IPS-11a (cell line): ENCODE measurements around the gene ELAC1.
"Not testable (repeated sequence)": the region's sequence is repeated elsewhere in the genome, so short reads cannot be mapped to it uniquely, and the experiment has no call there.

Source experiments
- H3K4me3 ChIP-seq: one replicate; pipeline ENCODE4 v1.5.1; 2013; ENCODE audit warnings: low read depth, low read length, control low read depth

Gene ELAC1

GRCh38 chr18:50972404-50972803 is 4.6 kb downstream of the ELAC1 start:
- H3K4me3 ChIP-seq = not testable (repeated sequence)

GRCh38 chr18:50973367-50974126 is 5.7 kb downstream of the ELAC1 start:
- no peak overlapping the region for H3K4me3 ChIP-seq

GRCh38 chr18:50977037-50977760 is 9.4 kb downstream of the ELAC1 start:
- no peak overlapping the region for H3K4me3 ChIP-seq

- no peak overlapping the region for H3K4me3 ChIP-seq
These were observed 13.5 kb downstream of the ELAC1 start for GRCh38 chr18:50981381-50981780.

GRCh38 chr18:50982086-50982801 is 14.4 kb downstream of the ELAC1 start:
- no peak overlapping the region for H3K4me3 ChIP-seq

- H3K4me3 ChIP-seq = no peak overlapping the region
These were observed 15.0 kb downstream of the ELAC1 start for GRCh38 chr18:50982802-50983179.

- no peak overlapping the region for H3K4me3 ChIP-seq
These were observed 18.7 kb downstream of the ELAC1 start for GRCh38 chr18:50986360-50987087.

GRCh38 chr18:50987261-50987660 is 19.4 kb downstream of the ELAC1 start:
- H3K4me3 ChIP-seq = no peak overlapping the region

GRCh38 chr18:50989711-50990110 is 21.9 kb downstream of the ELAC1 start:
- no peak overlapping the region for H3K4me3 ChIP-seq

- H3K4me3 ChIP-seq = no peak overlapping the region
These were observed 24.5 kb downstream of the ELAC1 start for GRCh38 chr18:50992351-50992762.

- no peak overlapping the region for H3K4me3 ChIP-seq
These were observed 26.2 kb downstream of the ELAC1 start for GRCh38 chr18:50994031-50994430.

- not testable (repeated sequence) for H3K4me3 ChIP-seq
These were observed 35.3 kb downstream of the ELAC1 start for GRCh38 chr18:51003174-51003573.

GRCh38 chr18:51006061-51006818 is 38.4 kb downstream of the ELAC1 start:
- H3K4me3 ChIP-seq = no peak overlapping the region

- no peak overlapping the region for H3K4me3 ChIP-seq
These were observed 39.3 kb downstream of the ELAC1 start for GRCh38 chr18:51006948-51007789.

- H3K4me3 ChIP-seq = no peak overlapping the region
These were observed 39.9 kb downstream of the ELAC1 start for GRCh38 chr18:51007790-51008139.

GRCh38 chr18:51009072-51009471 is 41.2 kb downstream of the ELAC1 start:
- no peak overlapping the region for H3K4me3 ChIP-seq

- H3K4me3 ChIP-seq = no peak overlapping the region
These were observed 42.4 kb downstream of the ELAC1 start for GRCh38 chr18:51010218-51010617.

GRCh38 chr18:51011709-51012108 is 43.9 kb downstream of the ELAC1 start:
- H3K4me3 ChIP-seq = no peak overlapping the region

GRCh38 chr18:51012441-51012840 is 44.6 kb downstream of the ELAC1 start:
- H3K4me3 ChIP-seq = no peak overlapping the region

- no peak overlapping the region for H3K4me3 ChIP-seq
These were observed 45.4 kb downstream of the ELAC1 start for GRCh38 chr18:51013259-51013658.
